Measurements from ENCODE around the gene STX19. TPM values are rescaled to one million over a fixed set of nuclear protein-coding genes. Genes with fewer than 3 reads are reported as not detected.

STX19 gene
- total and polyA plus RNA-seq, 2 donors (not counting 3 experiments of a cell fraction or from before 2014, with no cell fraction given) = not detected

- DNase-seq (ENCODE audit: low read depth, low spot score) (no peak), FAIRE-seq (no peak)
- Histone ChIP-seq H3K9me1 (replicated peaks; ENCODE audit: control insufficient read depth, extremely low read depth, insufficient read depth, low read length) (no peaks in the 10 kb centered on the region), H3K27ac (ENCODE audit: insufficient read depth, low read depth, low read length) (no peak overlapping the region), H3K4me1 (ENCODE audit: control insufficient read depth, extremely low read depth, insufficient read depth, low read length) (peaks cover 3% of the 10 kb centered on the region), H3K79me2 (ENCODE audit: control insufficient read depth, insufficient read depth, low read length) (no peaks in the 10 kb centered on the region), H3K27me3 (ENCODE audit: control insufficient read depth in 2 of 2, insufficient read depth in 2 of 2, low read length in 2 of 2) (no peaks in the 10 kb centered on the region), H3K4me3 (replicated peaks in 1 of 3; ENCODE audit: insufficient read depth in 1 of 3, low read depth in 1 of 3, low read length in 3 of 3) (no peak overlapping the region), H4K20me1 (replicated peaks; ENCODE audit: control insufficient read depth, extremely low read depth, insufficient read depth, low read length) (no peaks in the 10 kb centered on the region), H2AFZ (ENCODE audit: low read depth, low read length) (no peak overlapping the region), H3K4me2 (ENCODE audit: insufficient read depth, low read length) (no peak overlapping the region), H3K9me3 (replicated peaks; ENCODE audit: control insufficient read depth, insufficient read depth, low read length) (no peaks in the 10 kb centered on the region), H3K9ac (replicated peaks; ENCODE audit: extremely low read depth, insufficient read depth, low read length) (no peak overlapping the region), H3K36me3 (ENCODE audit: control insufficient read depth in 2 of 2, extremely low read depth in 1 of 2, insufficient read depth in 2 of 2, low read length in 2 of 2) (no peaks in the 10 kb centered on the region)
- intact Hi-C loops (cut with micrococcal nuclease) = loop anchor here (10.0 kb wide), 2 partner anchors 56 to 254 kb away; no protein-coding TSS in a partner anchor
- dilution Hi-C loops (cut with MboI; ENCODE audit: extremely low pct_ligation_motif_present, low sequenced_read_pairs) = no loop called here
- ChIA-PET POLR2A (no interaction called here), CTCF (interaction anchor here (1.2 to 3.3 kb wide), 3 partner anchors 10 to 68 kb away, joined by 3 to 29 read pairs (median 4); no protein-coding TSS in a partner anchor)
- TF ChIP-seq MYC (IDR thresholded peaks at IDR 0.05; ENCODE audit: low read depth, low read length) = no peak
- no peak for TF ChIP-seq FOS (IDR thresholded peaks at IDR 0.05; ENCODE audit: borderline replicate concordance, insufficient read depth, low read length)
- no peak for TF ChIP-seq CTCF (IDR thresholded peaks at IDR 0.05; ENCODE audit: extremely low read depth in 1 of 2, insufficient read depth in 1 of 2, low read depth in 1 of 2, low read length in 2 of 2)
- TF ChIP-seq GATA2 (IDR thresholded peaks at IDR 0.05; ENCODE audit: insufficient read depth, insufficient read length, low read depth, low read length) = no peak
- no peak for TF ChIP-seq MAX (IDR thresholded peaks at IDR 0.05; ENCODE audit: insufficient read depth, insufficient read length)
- no TSS peak for BruUV-seq (replicated peaks)
These were observed 27.2 kb downstream of the STX19 start for GRCh38 chr3:94001191-94001590.

- no peak overlapping the region for H3K4me2 ChIP-seq (ENCODE audit: insufficient read depth, low read length)
- ChIA-PET CTCF (interaction anchor here (1.3 kb wide), 1 partner anchor 21 kb away, joined by 4 read pairs; the partner anchor contains the start of gene PROS1), POLR2A (no interaction called here)
- TF ChIP-seq EZH2 (IDR thresholded peaks at IDR 0.05; ENCODE audit: borderline replicate concordance, low read depth, low read length, severe bottlenecking) (no peak), MYC (IDR thresholded peaks at IDR 0.05; ENCODE audit: low read depth, low read length) (no peak), CTCF (IDR thresholded peaks at IDR 0.05; ENCODE audit: extremely low read depth in 1 of 2, insufficient read depth in 1 of 2, low read depth in 1 of 2, low read length in 2 of 2) (no peak), POLR2AphosphoS5 (IDR thresholded peaks at IDR 0.05; ENCODE audit: insufficient read depth, low read depth, low read length) (no peak), GATA2 (IDR thresholded peaks at IDR 0.05; ENCODE audit: insufficient read depth, insufficient read length, low read depth, low read length) (no peak), MAX (IDR thresholded peaks at IDR 0.05; ENCODE audit: insufficient read depth, insufficient read length) (no peak), JUN (IDR thresholded peaks at IDR 0.05; ENCODE audit: borderline replicate concordance, insufficient read depth, insufficient read length, low read depth) (no peak), FOS (IDR thresholded peaks at IDR 0.05; ENCODE audit: borderline replicate concordance, insufficient read depth, low read length) (no peak), POLR2A (IDR thresholded peaks at IDR 0.05; ENCODE audit: low read depth, low read length) (no peak)
- dilution Hi-C loops (cut with MboI; ENCODE audit: extremely low pct_ligation_motif_present, low sequenced_read_pairs) = no loop called here
- FAIRE-seq = no peak
- peaks cover 5% of the 10 kb centered on the region for H3K79me2 ChIP-seq (ENCODE audit: control insufficient read depth, insufficient read depth, low read length)
- H3K9ac ChIP-seq (replicated peaks; ENCODE audit: extremely low read depth, insufficient read depth, low read length) = no peak overlapping the region
- no peaks in the 10 kb centered on the region for H3K9me3 ChIP-seq (replicated peaks; ENCODE audit: control insufficient read depth, insufficient read depth, low read length)
- no TSS peak for BruUV-seq (replicated peaks)
- DNase-seq (ENCODE audit: low read depth, low spot score) = no peak
- no peaks in the 10 kb centered on the region for H4K20me1 ChIP-seq (replicated peaks; ENCODE audit: control insufficient read depth, extremely low read depth, insufficient read depth, low read length)
- H3K9me1 ChIP-seq (replicated peaks; ENCODE audit: control insufficient read depth, extremely low read depth, insufficient read depth, low read length) = no peaks in the 10 kb centered on the region
- intact Hi-C loops (cut with micrococcal nuclease) = no loop called here
- H3K36me3 ChIP-seq (ENCODE audit: control insufficient read depth in 2 of 2, extremely low read depth in 1 of 2, insufficient read depth in 2 of 2, low read length in 2 of 2) = no peaks in the 10 kb centered on the region
- H3K27me3 ChIP-seq (ENCODE audit: control insufficient read depth in 2 of 2, insufficient read depth in 2 of 2, low read length in 2 of 2) = no peaks in the 10 kb centered on the region
- no peak overlapping the region for H3K27ac ChIP-seq (ENCODE audit: insufficient read depth, low read depth, low read length)
- no peaks in the 10 kb centered on the region for H3K4me1 ChIP-seq (ENCODE audit: control insufficient read depth, extremely low read depth, insufficient read depth, low read length)
- H3K4me3 ChIP-seq (replicated peaks in 1 of 3; ENCODE audit: insufficient read depth in 1 of 3, low read depth in 1 of 3, low read length in 3 of 3) = no peak overlapping the region
- H2AFZ ChIP-seq (ENCODE audit: low read depth, low read length) = no peak overlapping the region
These were observed 34.3 kb downstream of the STX19 start for GRCh38 chr3:93994056-93994455.
